Forelimb muscle (tissue), 1 donor: ENCODE results near the gene ABCG4. TPM values are rescaled to one million over a fixed set of nuclear protein-coding genes. Genes with fewer than 3 reads are reported as not detected.
"Not testable (repeated sequence)": the region's sequence is repeated elsewhere in the genome, so short reads cannot be mapped to it uniquely, and the experiment has no call there.

Source experiments
- DNase-seq: peaks from one replicate; pipeline ENCODE4 v3.0.0-alpha.2; 2013; ENCODE audit warnings: low read depth
- polyA plus RNA-seq: library from polyadenylated mRNA; unstranded; fragments of 120-200 nt; gene quantifications from one replicate; pipeline ENCODE4 v1.2.1, GENCODE V29; 2013; ENCODE audit not compliant: insufficient read length

ABCG4 gene
- polyA plus RNA-seq, 1 donor: 0.14 TPM

GRCh38 chr11:119181677-119182412 is 33.0 kb downstream of the ABCG4 start:
- no peak for DNase-seq

GRCh38 chr11:119184399-119184798 is 35.5 kb downstream of the ABCG4 start:
- not testable (repeated sequence) for DNase-seq

GRCh38 chr11:119185981-119186634 is 37.3 kb downstream of the ABCG4 start:
- DNase-seq: no peak

- DNase-seq: no peak
Measured at GRCh38 chr11:119187123-119187892, 38.5 kb downstream of the ABCG4 start.

- DNase-seq: no peak
Measured at GRCh38 chr11:119188067-119188466, 39.2 kb downstream of the ABCG4 start.

- no peak for DNase-seq
Measured at GRCh38 chr11:119188887-119189286, 40.0 kb downstream of the ABCG4 start.

GRCh38 chr11:119189393-119189792 is 40.5 kb downstream of the ABCG4 start:
- DNase-seq: no peak

- no peak for DNase-seq
Measured at GRCh38 chr11:119190531-119190930, 41.7 kb downstream of the ABCG4 start.

- DNase-seq: not testable (repeated sequence)
Measured at GRCh38 chr11:119191265-119191664, 42.4 kb downstream of the ABCG4 start.

GRCh38 chr11:119192111-119192510 is 43.3 kb downstream of the ABCG4 start:
- no peak for DNase-seq

GRCh38 chr11:119193001-119193400 is 44.1 kb downstream of the ABCG4 start:
- no peak for DNase-seq

- DNase-seq: no peak
Measured at GRCh38 chr11:119193626-119194025, 44.8 kb downstream of the ABCG4 start.

GRCh38 chr11:119194811-119195440 is 46.1 kb downstream of the ABCG4 start:
- DNase-seq: no peak

GRCh38 chr11:119195680-119196079 is 46.8 kb downstream of the ABCG4 start:
- DNase-seq: no peak

GRCh38 chr11:119196833-119197483 is 48.1 kb downstream of the ABCG4 start:
- peak; percentile 57 for DNase-seq

GRCh38 chr11:119198925-119199324 is 50.1 kb downstream of the ABCG4 start:
- no peak for DNase-seq

GRCh38 chr11:119201236-119201635 is 52.4 kb downstream of the ABCG4 start:
- not testable (repeated sequence) for DNase-seq

GRCh38 chr11:119202554-119202953 is 53.7 kb downstream of the ABCG4 start:
- no peak for DNase-seq

- DNase-seq: no peak
Measured at GRCh38 chr11:119204066-119204465, 55.2 kb downstream of the ABCG4 start.

GRCh38 chr11:119205080-119205479 is 56.2 kb downstream of the ABCG4 start:
- DNase-seq: no peak
